ENCODE data around the gene HMCN1.
A peak's percentile ranks its signal among the peaks of the same experiment; 100 is the strongest.

Gene HMCN1

GRCh38 chr1:185704181-185704580 is 30.0 kb upstream of the HMCN1 start:
- Histone ChIP-seq H3K9me3 (ENCODE audit: control insufficient read depth, low read length) (no peaks in the 10 kb centered on the region), H3K4me3 (ENCODE audit: insufficient read depth, low read depth, low read length) (no peak overlapping the region), H3K36me3 (ENCODE audit: control insufficient read depth, insufficient read depth, low read length) (no peaks in the 10 kb centered on the region), H3K4me1 (ENCODE audit: control insufficient read depth, insufficient read depth, low read length) (no peaks in the 10 kb centered on the region), H3K27ac (ENCODE audit: insufficient read depth, low read depth, low read length, poor library complexity, severe bottlenecking) (no peak overlapping the region), H3K27me3 (ENCODE audit: control insufficient read depth, insufficient read depth, low read length, poor library complexity, severe bottlenecking) (no peaks in the 10 kb centered on the region)
- 98 to 100% methylated on average over 3 of the region's 3 CpGs for WGBS, 2 experiments

DNA sequence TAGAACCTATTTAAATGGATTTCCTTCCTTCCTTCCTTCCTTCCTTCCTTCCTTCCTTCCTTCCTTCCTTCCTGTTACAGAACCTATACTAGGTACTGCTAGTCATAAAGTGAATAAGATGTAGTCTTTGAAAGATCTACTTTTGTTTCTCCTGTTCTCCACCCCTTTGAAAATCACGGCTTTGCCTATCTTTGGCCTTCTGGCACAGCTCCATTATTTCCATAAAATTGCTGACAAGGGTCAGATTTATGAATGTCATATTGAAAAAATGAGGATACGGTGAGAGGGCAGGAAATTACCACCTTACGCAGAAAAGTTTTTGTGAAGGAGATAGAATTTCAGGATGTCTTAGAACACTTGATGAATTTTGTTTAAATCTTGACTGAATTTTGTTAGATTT is 18.1 kb upstream of the HMCN1 start:
- 95 to 97% methylated on average over 3 of the region's 3 CpGs for WGBS, 2 experiments

GRCh38 chr1:185719021-185719420 is 15.2 kb upstream of the HMCN1 start:
- 40 to 47% methylated on average over 4 of the region's 4 CpGs for WGBS, 2 experiments

More for the DNA sequence above, 18.1 kb upstream of the HMCN1 start:
- no peaks in the 10 kb centered on the region for H3K36me3 ChIP-seq (ENCODE audit: control insufficient read depth, insufficient read depth, low read length)
- H3K27me3 ChIP-seq (ENCODE audit: control insufficient read depth, insufficient read depth, low read length, poor library complexity, severe bottlenecking) = no peaks in the 10 kb centered on the region
- no peaks in the 10 kb centered on the region for H3K9me3 ChIP-seq (ENCODE audit: control insufficient read depth, low read length)
- H3K27ac ChIP-seq (ENCODE audit: insufficient read depth, low read depth, low read length, poor library complexity, severe bottlenecking) = no peak overlapping the region
- H3K4me1 ChIP-seq (ENCODE audit: control insufficient read depth, insufficient read depth, low read length) = no peaks in the 10 kb centered on the region
- H3K4me3 ChIP-seq (ENCODE audit: insufficient read depth, low read depth, low read length) = no peak overlapping the region

GRCh38 chr1:185720633-185721272 is 13.4 kb upstream of the HMCN1 start:
- Histone ChIP-seq H3K36me3 (ENCODE audit: control insufficient read depth, insufficient read depth, low read length) (no peaks in the 10 kb centered on the region), H3K27me3 (ENCODE audit: control insufficient read depth, insufficient read depth, low read length, poor library complexity, severe bottlenecking) (no peaks in the 10 kb centered on the region)
- WGBS, 2 experiments = 85% methylated on average over 2 of the region's 2 CpGs; no CpG with 5 or more reads in 1 of the 2 experiments

More at GRCh38 chr1:185719021-185719420, 15.2 kb upstream of the HMCN1 start:
- Histone ChIP-seq H3K4me3 (ENCODE audit: insufficient read depth, low read depth, low read length) (no peak overlapping the region), H3K36me3 (ENCODE audit: control insufficient read depth, insufficient read depth, low read length) (no peaks in the 10 kb centered on the region), H3K4me1 (ENCODE audit: control insufficient read depth, insufficient read depth, low read length) (no peaks in the 10 kb centered on the region), H3K27ac (ENCODE audit: insufficient read depth, low read depth, low read length, poor library complexity, severe bottlenecking) (no peak overlapping the region), H3K27me3 (ENCODE audit: control insufficient read depth, insufficient read depth, low read length, poor library complexity, severe bottlenecking) (no peaks in the 10 kb centered on the region), H3K9me3 (ENCODE audit: control insufficient read depth, low read length) (no peaks in the 10 kb centered on the region)

DNA sequence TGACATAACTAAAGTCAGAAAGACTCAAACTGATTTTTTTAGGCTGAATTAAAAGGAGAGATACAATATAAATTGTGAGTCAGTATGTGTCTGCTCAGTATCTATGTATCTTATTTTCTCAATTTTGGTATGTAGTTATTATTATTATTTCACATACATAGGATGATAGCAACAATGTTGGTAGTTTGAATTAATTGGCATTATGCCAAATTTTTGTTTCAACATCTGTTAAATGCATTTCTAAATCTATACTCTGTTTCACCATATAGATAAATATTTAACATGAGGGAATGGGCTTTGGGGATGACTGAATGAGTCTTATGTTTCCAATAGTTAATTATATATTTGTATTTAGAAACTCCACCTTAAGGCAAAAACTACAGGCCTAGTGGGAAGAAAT is 12.6 kb upstream of the HMCN1 start:
- H3K9me3 ChIP-seq (ENCODE audit: control insufficient read depth, low read length) = no peaks in the 10 kb centered on the region
- H3K36me3 ChIP-seq (ENCODE audit: control insufficient read depth, insufficient read depth, low read length) = no peaks in the 10 kb centered on the region
- no peaks in the 10 kb centered on the region for H3K27me3 ChIP-seq (ENCODE audit: control insufficient read depth, insufficient read depth, low read length, poor library complexity, severe bottlenecking)
- no peak overlapping the region for H3K27ac ChIP-seq (ENCODE audit: insufficient read depth, low read depth, low read length, poor library complexity, severe bottlenecking)
- H3K4me3 ChIP-seq (ENCODE audit: insufficient read depth, low read depth, low read length) = no peak overlapping the region
- H3K4me1 ChIP-seq (ENCODE audit: control insufficient read depth, insufficient read depth, low read length) = no peaks in the 10 kb centered on the region

More at GRCh38 chr1:185720633-185721272, 13.4 kb upstream of the HMCN1 start:
- Histone ChIP-seq H3K4me3 (ENCODE audit: insufficient read depth, low read depth, low read length) (no peak overlapping the region), H3K27ac (ENCODE audit: insufficient read depth, low read depth, low read length, poor library complexity, severe bottlenecking) (no peak overlapping the region), H3K4me1 (ENCODE audit: control insufficient read depth, insufficient read depth, low read length) (no peaks in the 10 kb centered on the region), H3K9me3 (ENCODE audit: control insufficient read depth, low read length) (no peaks in the 10 kb centered on the region)

DNA sequence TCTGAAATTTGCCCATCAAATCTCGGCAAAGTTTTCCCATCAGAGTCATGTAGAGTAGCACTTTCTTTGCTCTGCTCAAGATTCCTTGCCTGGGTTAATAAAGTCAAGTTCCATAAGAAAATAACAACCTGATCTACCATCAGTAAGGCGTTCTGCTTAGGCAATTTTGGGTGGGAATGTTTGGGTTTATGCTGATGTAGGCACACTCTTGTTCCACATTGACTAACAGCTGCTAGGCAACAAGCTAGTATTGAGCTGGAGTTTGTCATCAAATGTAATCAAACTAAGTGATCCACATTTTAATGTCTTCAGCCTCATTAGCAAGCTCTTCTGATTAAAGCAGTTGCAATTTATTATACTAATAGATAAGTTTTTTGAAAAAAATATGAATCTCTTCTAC is 12.1 kb upstream of the HMCN1 start:
- H3K4me3 ChIP-seq (ENCODE audit: insufficient read depth, low read depth, low read length) = no peak overlapping the region
- no peaks in the 10 kb centered on the region for H3K27me3 ChIP-seq (ENCODE audit: control insufficient read depth, insufficient read depth, low read length, poor library complexity, severe bottlenecking)
- H3K36me3 ChIP-seq (ENCODE audit: control insufficient read depth, insufficient read depth, low read length) = no peaks in the 10 kb centered on the region
- WGBS, 2 experiments = 98 to 100% methylated on average over 1 to 2 of the region's 2 CpGs
- no peak overlapping the region for H3K27ac ChIP-seq (ENCODE audit: insufficient read depth, low read depth, low read length, poor library complexity, severe bottlenecking)
- H3K9me3 ChIP-seq (ENCODE audit: control insufficient read depth, low read length) = no peaks in the 10 kb centered on the region
- no peaks in the 10 kb centered on the region for H3K4me1 ChIP-seq (ENCODE audit: control insufficient read depth, insufficient read depth, low read length)

- Histone ChIP-seq H3K4me3 (ENCODE audit: insufficient read depth, low read depth, low read length) (no peak overlapping the region), H3K9me3 (ENCODE audit: control insufficient read depth, low read length) (no peaks in the 10 kb centered on the region), H3K27me3 (ENCODE audit: control insufficient read depth, insufficient read depth, low read length, poor library complexity, severe bottlenecking) (no peaks in the 10 kb centered on the region), H3K4me1 (ENCODE audit: control insufficient read depth, insufficient read depth, low read length) (no peaks in the 10 kb centered on the region), H3K27ac (ENCODE audit: insufficient read depth, low read depth, low read length, poor library complexity, severe bottlenecking) (no peak overlapping the region), H3K36me3 (ENCODE audit: control insufficient read depth, insufficient read depth, low read length) (no peaks in the 10 kb centered on the region)
- 91 to 92% methylated on average over 2 of the region's 2 CpGs for WGBS, 2 experiments
These were observed 6.5 kb upstream of the HMCN1 start for GRCh38 chr1:185727726-185728125.

DNA sequence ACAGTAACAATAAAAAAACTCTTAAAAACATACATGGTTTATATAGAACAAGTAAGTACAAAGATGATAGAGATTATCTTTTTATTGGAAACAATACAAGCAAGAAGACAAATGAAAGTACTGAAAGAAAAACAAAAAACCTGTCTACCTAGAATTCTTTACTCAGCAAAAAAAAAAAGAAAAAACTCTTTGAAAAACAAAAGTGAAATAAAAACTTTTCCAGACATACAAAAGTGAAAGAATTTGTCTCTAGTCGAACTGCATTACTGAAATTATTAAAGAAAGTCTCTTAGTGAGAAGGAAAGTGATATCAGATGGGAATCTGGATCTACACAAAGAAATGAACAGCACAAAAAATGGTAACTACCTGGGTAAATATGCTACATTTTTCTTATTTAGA is 2.7 kb upstream of the HMCN1 start:
- Histone ChIP-seq H3K27ac (ENCODE audit: insufficient read depth, low read depth, low read length, poor library complexity, severe bottlenecking) (no peak overlapping the region), H3K27me3 (ENCODE audit: control insufficient read depth, insufficient read depth, low read length, poor library complexity, severe bottlenecking) (no peaks in the 10 kb centered on the region), H3K9me3 (ENCODE audit: control insufficient read depth, low read length) (no peaks in the 10 kb centered on the region), H3K4me3 (ENCODE audit: insufficient read depth, low read depth, low read length) (no peak overlapping the region), H3K36me3 (ENCODE audit: control insufficient read depth, insufficient read depth, low read length) (no peaks in the 10 kb centered on the region), H3K4me1 (ENCODE audit: control insufficient read depth, insufficient read depth, low read length) (no peaks in the 10 kb centered on the region)
- 80 to 90% methylated on average over 1 of the region's 1 CpG for WGBS, 2 experiments

GRCh38 chr1:185732951-185733350 is 1.2 kb upstream of the HMCN1 start:
- no peak overlapping the region for H3K4me3 ChIP-seq (ENCODE audit: insufficient read depth, low read depth, low read length)
- WGBS, 2 experiments = 76 to 90% methylated on average over 5 of the region's 5 CpGs
- no peak overlapping the region for H3K27ac ChIP-seq (ENCODE audit: insufficient read depth, low read depth, low read length, poor library complexity, severe bottlenecking)
- no peaks in the 10 kb centered on the region for H3K9me3 ChIP-seq (ENCODE audit: control insufficient read depth, low read length)
- no peaks in the 10 kb centered on the region for H3K27me3 ChIP-seq (ENCODE audit: control insufficient read depth, insufficient read depth, low read length, poor library complexity, severe bottlenecking)
- H3K4me1 ChIP-seq (ENCODE audit: control insufficient read depth, insufficient read depth, low read length) = no peaks in the 10 kb centered on the region
- H3K36me3 ChIP-seq (ENCODE audit: control insufficient read depth, insufficient read depth, low read length) = no peaks in the 10 kb centered on the region

- H3K36me3 ChIP-seq (ENCODE audit: control insufficient read depth, insufficient read depth, low read length) = no peaks in the 10 kb centered on the region
These were observed 924 bp downstream of the HMCN1 start for GRCh38 chr1:185734929-185735700.

More at GRCh38 chr1:185734929-185735700, 924 bp downstream of the HMCN1 start:
- 56 to 63% methylated on average over 7 to 10 of the region's 10 CpGs for whole genome bisulfite sequencing, 2 experiments
- Histone ChIP-seq H3K4me1 (ENCODE audit: control insufficient read depth, insufficient read depth, low read length) (no peaks in the 10 kb centered on the region), H3K9me3 (ENCODE audit: control insufficient read depth, low read length) (no peaks in the 10 kb centered on the region), H3K27me3 (ENCODE audit: control insufficient read depth, insufficient read depth, low read length, poor library complexity, severe bottlenecking) (no peaks in the 10 kb centered on the region), H3K4me3 (ENCODE audit: insufficient read depth, low read depth, low read length) (peak overlapping the region; percentile 52), H3K27ac (ENCODE audit: insufficient read depth, low read depth, low read length, poor library complexity, severe bottlenecking) (no peak overlapping the region)
